RWPE2 (cell line): Measurements from ENCODE around the gene TMEM163.

Experiments used
- ATAC-seq: fragments of 200-7000 bp; cut with Tn5 transposase; 3 replicates; pipeline ENCODE4 v1.9.1; 2021; ENCODE audit warnings: low read depth
- DNase-seq: peaks from one replicate; pipeline ENCODE4 v3.0.0-alpha.2; 2020; ENCODE audit warnings: low spot score
- H3K27ac ChIP-seq: fragments of 450-650 bp; 2 replicates; pipeline ENCODE4 v1.5.1; 2017; ENCODE audit warnings: mild to moderate bottlenecking; ENCODE audit not compliant: poor library complexity, severe bottlenecking
- H3K27me3 ChIP-seq: fragments of 250-450 bp; sonication (Bioruptor Pico); 2 replicates; pipeline ENCODE4 v1.5.1; 2021; ENCODE audit warnings: mild to moderate bottlenecking, moderate library complexity; ENCODE audit not compliant: insufficient read depth, poor library complexity, severe bottlenecking
- H3K36me3 ChIP-seq: fragments of 250-450 bp; sonication (Bioruptor Pico); 2 replicates; pipeline ENCODE4 v1.5.1; 2020; ENCODE audit warnings: low read depth, mild to moderate bottlenecking, moderate library complexity
- H3K4me1 ChIP-seq: fragments of 250-450 bp; sonication (Bioruptor Pico); 2 replicates; pipeline ENCODE4 v1.5.1; 2021; ENCODE audit warnings: mild to moderate bottlenecking, moderate library complexity; ENCODE audit not compliant: insufficient read depth, poor library complexity, severe bottlenecking
- H3K4me3 ChIP-seq: fragments of 250-450 bp; sonication (Bioruptor Pico); 2 replicates; pipeline ENCODE4 v1.5.1; 2021; ENCODE audit warnings: mild to moderate bottlenecking, moderate library complexity; ENCODE audit not compliant: severe bottlenecking
- H3K9me3 ChIP-seq: fragments of 250-450 bp; sonication (Bioruptor Pico); 2 replicates; pipeline ENCODE4 v1.5.1; 2021; ENCODE audit warnings: mild to moderate bottlenecking, moderate library complexity; ENCODE audit not compliant: severe bottlenecking
- TF ChIP-seq, protein P1 (sequence below): fragments of 450-650 bp; IDR thresholded peaks from one replicate; pipeline ENCODE4 v1.5.1; 2017; ENCODE audit warnings: mild to moderate bottlenecking, moderate library complexity; ENCODE audit not compliant: poor library complexity, severe bottlenecking

Gene TMEM163

DNA sequence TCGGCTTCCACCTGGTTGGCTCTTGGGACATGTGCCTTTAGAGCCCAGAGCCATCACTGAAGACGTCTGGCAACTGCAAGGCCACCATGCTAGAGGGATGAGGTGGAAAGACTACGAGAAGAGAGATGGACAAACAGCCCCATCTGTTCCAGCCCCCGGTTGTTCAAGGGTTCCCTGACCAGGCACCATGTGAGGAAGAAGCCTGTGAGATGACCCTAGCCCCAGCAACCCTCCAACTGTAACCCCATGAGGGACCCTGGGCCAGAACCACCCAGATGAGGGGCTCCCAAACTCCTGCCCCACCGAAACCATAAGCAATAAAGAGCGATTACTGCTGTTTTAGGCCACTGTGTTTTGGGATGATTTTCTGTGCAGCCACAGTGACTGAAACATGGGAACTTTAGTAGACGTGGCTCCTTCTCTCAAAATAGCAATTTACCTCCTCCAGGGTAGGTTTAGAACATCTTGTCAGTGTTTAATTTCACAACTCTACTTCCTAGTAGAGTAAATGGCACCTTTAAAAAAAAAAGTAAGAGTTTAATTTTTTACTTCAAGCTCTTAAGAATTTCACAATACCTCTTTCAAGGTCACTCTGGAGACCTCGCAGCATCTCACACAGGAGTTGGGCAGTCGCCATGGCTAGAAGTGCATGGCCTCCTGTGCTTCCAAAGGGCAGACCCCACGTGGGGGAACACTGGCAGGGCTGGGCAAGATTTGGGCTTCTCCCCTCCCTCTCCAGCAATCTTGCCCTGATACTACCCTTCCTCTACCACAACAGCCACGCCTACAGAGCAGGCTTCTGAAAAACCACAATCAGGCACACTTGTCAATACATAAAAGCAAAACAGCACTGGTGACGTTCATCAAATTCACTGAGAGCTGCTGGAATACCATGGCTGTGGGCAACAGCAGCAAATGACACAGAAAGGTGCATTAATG is 48.8 kb downstream of the TMEM163 start:
- DNase-seq, result no peak
- H3K9me3 ChIP-seq, result no peaks in the 10 kb centered on the region
- ATAC-seq, result no peak
- no peak overlapping the region for H3K27ac ChIP-seq
- H3K27me3 ChIP-seq, result no peaks in the 10 kb centered on the region
- no peak overlapping the region for H3K4me3 ChIP-seq
- TF ChIP-seq, protein P1, sequence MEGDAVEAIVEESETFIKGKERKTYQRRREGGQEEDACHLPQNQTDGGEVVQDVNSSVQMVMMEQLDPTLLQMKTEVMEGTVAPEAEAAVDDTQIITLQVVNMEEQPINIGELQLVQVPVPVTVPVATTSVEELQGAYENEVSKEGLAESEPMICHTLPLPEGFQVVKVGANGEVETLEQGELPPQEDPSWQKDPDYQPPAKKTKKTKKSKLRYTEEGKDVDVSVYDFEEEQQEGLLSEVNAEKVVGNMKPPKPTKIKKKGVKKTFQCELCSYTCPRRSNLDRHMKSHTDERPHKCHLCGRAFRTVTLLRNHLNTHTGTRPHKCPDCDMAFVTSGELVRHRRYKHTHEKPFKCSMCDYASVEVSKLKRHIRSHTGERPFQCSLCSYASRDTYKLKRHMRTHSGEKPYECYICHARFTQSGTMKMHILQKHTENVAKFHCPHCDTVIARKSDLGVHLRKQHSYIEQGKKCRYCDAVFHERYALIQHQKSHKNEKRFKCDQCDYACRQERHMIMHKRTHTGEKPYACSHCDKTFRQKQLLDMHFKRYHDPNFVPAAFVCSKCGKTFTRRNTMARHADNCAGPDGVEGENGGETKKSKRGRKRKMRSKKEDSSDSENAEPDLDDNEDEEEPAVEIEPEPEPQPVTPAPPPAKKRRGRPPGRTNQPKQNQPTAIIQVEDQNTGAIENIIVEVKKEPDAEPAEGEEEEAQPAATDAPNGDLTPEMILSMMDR, result no peak
- H3K4me1 ChIP-seq, result no peaks in the 10 kb centered on the region
- H3K36me3 ChIP-seq, result no peaks in the 10 kb centered on the region

DNA sequence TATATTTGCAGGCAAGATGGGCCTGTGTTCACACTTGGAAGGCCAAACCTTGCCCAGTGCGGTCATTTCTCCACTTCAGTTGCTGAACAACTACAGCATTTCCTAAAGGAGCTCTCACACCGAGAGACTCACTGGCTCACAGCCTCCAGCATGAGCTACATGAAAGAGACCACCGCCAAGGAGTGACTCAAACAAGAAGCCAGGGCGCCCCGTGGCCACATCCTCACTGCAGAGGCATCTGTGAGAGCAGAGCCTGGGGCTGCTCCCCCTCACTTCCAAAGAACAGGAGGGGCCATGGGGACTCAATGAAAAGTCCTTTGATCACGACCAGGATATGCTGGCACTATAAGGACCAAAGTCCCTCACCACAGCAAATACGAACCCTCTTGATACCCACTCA is 50.0 kb downstream of the TMEM163 start:
- H3K27ac ChIP-seq, result no peak overlapping the region
- H3K9me3 ChIP-seq, result no peaks in the 10 kb centered on the region
- TF ChIP-seq, protein P1, result no peak
- ATAC-seq, result no peak; the same call in 2 of the 3 replicates
- H3K27me3 ChIP-seq, result no peaks in the 10 kb centered on the region
- H3K4me3 ChIP-seq, result no peak overlapping the region
- no peak for DNase-seq
- H3K36me3 ChIP-seq, result no peaks in the 10 kb centered on the region
- no peaks in the 10 kb centered on the region for H3K4me1 ChIP-seq

DNA sequence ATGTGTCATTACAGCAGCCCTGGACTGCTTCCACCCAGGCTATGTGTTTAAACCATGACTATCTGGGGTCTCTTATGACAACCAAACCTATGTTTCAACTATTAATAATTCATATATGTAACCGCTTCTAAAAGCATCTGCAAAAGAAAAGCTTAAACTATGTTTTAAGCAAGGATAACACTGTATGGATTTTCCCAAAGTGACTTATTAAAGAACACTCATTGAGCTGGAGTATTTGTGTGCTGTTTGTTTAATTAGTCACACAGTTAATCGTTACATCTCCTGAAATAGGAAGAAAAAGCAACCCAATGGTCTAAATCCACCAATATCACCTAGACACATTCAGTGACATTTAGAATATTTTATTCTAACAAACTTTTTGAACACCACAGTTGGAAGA is 51.3 kb downstream of the TMEM163 start:
- ATAC-seq (no peak), DNase-seq (no peak)
- no peaks in the 10 kb centered on the region for H3K4me1 ChIP-seq
- H3K4me3 ChIP-seq, result no peak overlapping the region
- TF ChIP-seq, protein P1, result no peak
- no peaks in the 10 kb centered on the region for H3K27me3 ChIP-seq
- H3K27ac ChIP-seq, result no peak overlapping the region
- no peaks in the 10 kb centered on the region for H3K36me3 ChIP-seq
- H3K9me3 ChIP-seq, result no peaks in the 10 kb centered on the region

DNA sequence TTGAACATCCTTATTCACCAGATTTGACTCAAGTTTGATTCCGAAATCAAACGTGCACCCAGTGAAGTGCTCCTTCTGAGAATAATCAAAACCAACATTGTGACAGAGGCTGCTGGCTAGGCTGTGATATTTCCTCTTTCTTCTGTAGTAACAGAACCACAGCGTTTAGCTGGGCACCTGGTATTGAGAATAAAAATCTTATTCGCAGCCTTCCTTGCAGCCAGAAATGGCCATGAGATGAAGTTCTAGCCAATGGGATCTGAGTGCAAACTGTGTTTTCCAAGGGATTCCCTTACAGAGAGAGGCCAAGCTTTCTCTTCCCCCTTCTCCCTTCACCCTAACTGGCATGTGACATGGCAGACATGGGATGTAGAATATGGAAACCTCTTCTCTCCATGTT is 51.7 kb downstream of the TMEM163 start:
- Histone ChIP-seq H3K4me3 (no peak overlapping the region), H3K27ac (no peak overlapping the region), H3K4me1 (no peaks in the 10 kb centered on the region), H3K36me3 (no peaks in the 10 kb centered on the region), H3K27me3 (no peaks in the 10 kb centered on the region), H3K9me3 (no peaks in the 10 kb centered on the region)
- ATAC-seq (no peak), DNase-seq (no peak)
- TF ChIP-seq, protein P1, result no peak
